ENCODE measurements around the gene GRAP. TPM values are rescaled to one million over a fixed set of nuclear protein-coding genes. Genes with fewer than 3 reads are reported as not detected.
A peak's percentile ranks its signal among the peaks of the same experiment; 100 is the strongest.
"Not testable (repeated sequence)": the region's sequence is repeated elsewhere in the genome, so short reads cannot be mapped to it uniquely, and the experiment has no call there.

Gene GRAP
- total RNA-seq, 1 experiment from 2014 or later: 0.21 TPM

DNA sequence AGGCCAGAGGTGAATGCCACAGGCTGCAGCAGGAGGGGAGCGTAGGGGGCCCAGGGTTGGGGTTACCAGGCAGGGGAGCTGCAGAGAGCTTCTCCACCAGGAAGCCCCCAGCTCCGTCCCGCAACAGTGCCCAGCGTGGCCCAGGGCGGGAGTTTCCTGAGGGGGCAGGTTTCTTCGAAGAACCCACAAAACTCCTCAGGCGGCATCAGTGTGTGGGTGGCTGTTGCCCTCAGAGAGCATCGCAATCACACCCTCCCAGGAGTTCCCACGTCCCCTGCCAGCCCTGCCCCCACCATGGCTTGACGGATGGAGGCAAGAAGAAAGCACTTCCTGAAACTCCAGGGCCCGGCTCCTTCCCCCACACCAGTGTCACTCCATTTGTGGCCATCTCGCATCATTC is 8.0 kb downstream of the GRAP start:
- DNase-seq (ENCODE audit: low read depth, low spot score); H3K36me3 ChIP-seq (ENCODE audit: control insufficient read depth, insufficient read depth, low read length); H3K4me3 ChIP-seq (ENCODE audit: low read depth in 2 of 2, low read length in 2 of 2); H3K9me3 ChIP-seq (ENCODE audit: control insufficient read depth, insufficient read depth, low read depth, low read length); in situ Hi-C loops (cut with HindIII; ENCODE audit: low pct_unique_long_range_greater_than_20kb, low sequenced_read_pairs); CTCF ChIA-PET; H3K4me1 ChIP-seq (ENCODE audit: control insufficient read depth, insufficient read depth, low read length); POLR2A ChIA-PET; H3K27me3 ChIP-seq (ENCODE audit: control insufficient read depth, insufficient read depth, low read length); BruUV-seq (replicated peaks); intact Hi-C loops (cut with micrococcal nuclease; ENCODE audit: unreplicated experiment); H3K27ac ChIP-seq (ENCODE audit: low read length); ATAC-seq: not testable (repeated sequence)

DNA sequence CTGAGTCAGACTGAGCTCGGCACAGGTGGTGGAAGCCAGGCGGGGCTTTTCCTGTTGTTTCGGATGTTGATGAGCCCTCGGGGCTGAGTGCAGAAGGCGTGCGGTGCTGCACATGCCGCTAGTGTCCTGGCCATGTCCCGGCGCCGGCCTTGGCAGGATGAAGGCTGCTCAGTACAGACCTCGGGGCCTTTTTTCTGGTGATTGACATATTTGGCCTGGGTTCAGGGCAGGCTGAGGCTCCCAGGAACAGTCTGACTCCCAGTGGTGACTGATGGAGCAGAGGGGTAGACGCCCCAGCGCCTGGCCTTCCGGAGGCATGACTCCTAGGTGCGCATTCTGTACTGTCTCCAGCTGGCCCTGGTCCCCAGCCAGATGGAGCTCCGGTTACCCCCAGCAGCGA is 8.8 kb downstream of the GRAP start:
- DNase-seq (ENCODE audit: low read depth, low spot score); H3K4me3 ChIP-seq (ENCODE audit: low read depth in 2 of 2, low read length in 2 of 2); BruUV-seq (replicated peaks); H3K27ac ChIP-seq (ENCODE audit: low read length); CTCF ChIA-PET; H3K9me3 ChIP-seq (ENCODE audit: control insufficient read depth, insufficient read depth, low read depth, low read length); H3K36me3 ChIP-seq (ENCODE audit: control insufficient read depth, insufficient read depth, low read length); H3K27me3 ChIP-seq (ENCODE audit: control insufficient read depth, insufficient read depth, low read length); intact Hi-C loops (cut with micrococcal nuclease; ENCODE audit: unreplicated experiment); POLR2A ChIA-PET; H3K4me1 ChIP-seq (ENCODE audit: control insufficient read depth, insufficient read depth, low read length); in situ Hi-C loops (cut with HindIII; ENCODE audit: low pct_unique_long_range_greater_than_20kb, low sequenced_read_pairs): not testable (repeated sequence)
- peak; percentile 80 for ATAC-seq

GRCh38 chr17:19037547-19037946 is 9.2 kb downstream of the GRAP start:
- H3K27ac ChIP-seq (ENCODE audit: low read length); H3K27me3 ChIP-seq (ENCODE audit: control insufficient read depth, insufficient read depth, low read length); intact Hi-C loops (cut with micrococcal nuclease; ENCODE audit: unreplicated experiment); H3K36me3 ChIP-seq (ENCODE audit: control insufficient read depth, insufficient read depth, low read length); in situ Hi-C loops (cut with HindIII; ENCODE audit: low pct_unique_long_range_greater_than_20kb, low sequenced_read_pairs); H3K4me3 ChIP-seq (ENCODE audit: low read depth in 2 of 2, low read length in 2 of 2); H3K4me1 ChIP-seq (ENCODE audit: control insufficient read depth, insufficient read depth, low read length); POLR2A ChIA-PET; BruUV-seq (replicated peaks); DNase-seq (ENCODE audit: low read depth, low spot score); CTCF ChIA-PET; H3K9me3 ChIP-seq (ENCODE audit: control insufficient read depth, insufficient read depth, low read depth, low read length): not testable (repeated sequence)
- ATAC-seq: 0 out of 2 replicates have a peak, but pooled peaks have one; percentile 18

GRCh38 chr17:19036186-19036585 is 10.6 kb downstream of the GRAP start:
- CTCF ChIA-PET; H3K27me3 ChIP-seq (ENCODE audit: control insufficient read depth, insufficient read depth, low read length); in situ Hi-C loops (cut with HindIII; ENCODE audit: low pct_unique_long_range_greater_than_20kb, low sequenced_read_pairs); H3K36me3 ChIP-seq (ENCODE audit: control insufficient read depth, insufficient read depth, low read length); POLR2A ChIA-PET; H3K27ac ChIP-seq (ENCODE audit: low read length); ATAC-seq; H3K9me3 ChIP-seq (ENCODE audit: control insufficient read depth, insufficient read depth, low read depth, low read length); DNase-seq (ENCODE audit: low read depth, low spot score); H3K4me3 ChIP-seq (ENCODE audit: low read depth in 2 of 2, low read length in 2 of 2); BruUV-seq (replicated peaks); H3K4me1 ChIP-seq (ENCODE audit: control insufficient read depth, insufficient read depth, low read length); intact Hi-C loops (cut with micrococcal nuclease; ENCODE audit: unreplicated experiment): not testable (repeated sequence)

GRCh38 chr17:19032377-19032988 is 14.3 kb downstream of the GRAP start:
- in situ Hi-C loops (cut with HindIII; ENCODE audit: low pct_unique_long_range_greater_than_20kb, low sequenced_read_pairs); H3K36me3 ChIP-seq (ENCODE audit: control insufficient read depth, insufficient read depth, low read length); BruUV-seq (replicated peaks); CTCF ChIA-PET; H3K27ac ChIP-seq (ENCODE audit: low read length); H3K27me3 ChIP-seq (ENCODE audit: control insufficient read depth, insufficient read depth, low read length); H3K4me1 ChIP-seq (ENCODE audit: control insufficient read depth, insufficient read depth, low read length); DNase-seq (ENCODE audit: low read depth, low spot score); intact Hi-C loops (cut with micrococcal nuclease; ENCODE audit: unreplicated experiment); H3K9me3 ChIP-seq (ENCODE audit: control insufficient read depth, insufficient read depth, low read depth, low read length); POLR2A ChIA-PET; H3K4me3 ChIP-seq (ENCODE audit: low read depth in 2 of 2, low read length in 2 of 2): not testable (repeated sequence)
- peak; percentile 82 for ATAC-seq

DNA sequence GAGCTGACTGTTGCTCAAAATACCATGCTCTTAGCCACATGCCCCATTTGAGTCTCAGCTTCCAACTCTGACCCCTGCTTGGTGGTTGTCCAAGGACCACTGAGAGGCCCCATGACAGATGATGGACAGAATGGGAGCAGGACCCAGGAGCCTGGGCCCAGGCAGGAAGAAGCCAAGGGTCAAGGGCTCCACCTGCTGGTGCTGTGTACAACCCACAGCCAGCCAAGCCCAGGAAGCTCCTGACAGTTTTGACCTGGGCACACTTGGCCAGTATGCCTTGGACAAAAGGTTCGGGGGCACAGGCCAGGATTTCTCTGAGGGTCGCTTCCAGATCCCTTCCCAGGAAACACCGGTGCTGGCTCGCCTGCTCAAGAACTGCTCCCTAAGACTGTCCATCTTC is 15.0 kb downstream of the GRAP start:
- H3K4me3 ChIP-seq (ENCODE audit: low read depth in 2 of 2, low read length in 2 of 2); DNase-seq (ENCODE audit: low read depth, low spot score); H3K4me1 ChIP-seq (ENCODE audit: control insufficient read depth, insufficient read depth, low read length); POLR2A ChIA-PET; H3K27me3 ChIP-seq (ENCODE audit: control insufficient read depth, insufficient read depth, low read length); CTCF ChIA-PET; in situ Hi-C loops (cut with HindIII; ENCODE audit: low pct_unique_long_range_greater_than_20kb, low sequenced_read_pairs); H3K9me3 ChIP-seq (ENCODE audit: control insufficient read depth, insufficient read depth, low read depth, low read length); H3K36me3 ChIP-seq (ENCODE audit: control insufficient read depth, insufficient read depth, low read length); intact Hi-C loops (cut with micrococcal nuclease; ENCODE audit: unreplicated experiment); H3K27ac ChIP-seq (ENCODE audit: low read length); BruUV-seq (replicated peaks): not testable (repeated sequence)
- peak; percentile 93 for ATAC-seq

DNA sequence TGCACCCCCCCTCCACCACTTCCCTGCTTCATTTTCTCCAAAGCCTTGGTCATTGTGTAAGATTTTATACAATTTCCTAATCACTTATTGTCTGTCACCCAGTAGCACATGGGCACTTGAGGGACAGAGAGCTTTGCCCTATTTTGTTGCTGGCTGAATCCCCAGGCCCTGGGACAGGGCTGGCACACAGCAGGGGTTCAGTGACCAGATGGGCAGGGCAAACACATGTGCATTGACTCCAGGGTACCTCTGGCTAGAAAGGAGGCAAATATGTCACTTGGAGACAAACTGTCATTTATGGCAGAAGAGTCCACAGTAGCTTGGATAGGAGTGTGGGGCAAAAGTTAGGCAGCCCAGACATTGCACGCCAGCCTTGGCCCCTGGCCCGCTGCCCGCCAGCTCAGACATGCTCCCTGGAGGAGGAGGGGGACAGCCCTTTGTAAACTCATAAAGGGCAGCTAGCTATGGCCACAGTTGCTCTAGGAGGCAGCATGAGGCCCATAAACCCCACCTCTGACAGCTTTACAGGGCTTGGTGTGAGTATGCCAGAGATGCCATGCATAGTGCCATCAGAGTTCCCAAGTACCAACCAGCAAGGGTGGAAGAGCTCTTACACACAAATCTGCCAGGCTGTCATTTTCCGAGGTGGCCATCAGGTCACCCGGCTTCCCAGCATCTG is 15.8 kb downstream of the GRAP start:
- POLR2A ChIA-PET; H3K27me3 ChIP-seq (ENCODE audit: control insufficient read depth, insufficient read depth, low read length); H3K4me3 ChIP-seq (ENCODE audit: low read depth in 2 of 2, low read length in 2 of 2); H3K27ac ChIP-seq (ENCODE audit: low read length); H3K4me1 ChIP-seq (ENCODE audit: control insufficient read depth, insufficient read depth, low read length); H3K9me3 ChIP-seq (ENCODE audit: control insufficient read depth, insufficient read depth, low read depth, low read length); H3K36me3 ChIP-seq (ENCODE audit: control insufficient read depth, insufficient read depth, low read length); DNase-seq (ENCODE audit: low read depth, low spot score); BruUV-seq (replicated peaks); CTCF ChIA-PET; intact Hi-C loops (cut with micrococcal nuclease; ENCODE audit: unreplicated experiment); in situ Hi-C loops (cut with HindIII; ENCODE audit: low pct_unique_long_range_greater_than_20kb, low sequenced_read_pairs): not testable (repeated sequence)
- peak; percentile 35 for ATAC-seq

All from Panc1 (cell line).